Measurements from ENCODE around the gene KRAS.

The KRAS gene

DNA sequence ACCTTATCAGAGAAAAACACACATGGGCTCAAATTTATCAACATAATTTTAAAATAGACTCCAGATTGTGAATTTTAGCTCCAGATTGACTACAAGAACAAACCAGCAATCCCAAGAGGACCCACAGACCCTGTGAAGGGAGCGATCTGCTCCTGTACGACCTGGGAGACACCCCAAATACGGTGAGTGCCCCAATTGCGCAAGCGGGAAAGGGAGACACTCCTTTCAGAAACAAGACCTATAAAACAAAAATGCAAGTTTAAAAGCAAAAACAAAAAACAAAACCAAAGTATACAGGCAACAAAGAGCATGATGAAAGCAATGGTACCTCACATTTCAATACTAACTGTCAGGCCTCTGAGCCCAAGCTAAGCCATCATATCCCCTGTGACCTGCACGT lies 87.9 kb downstream of the KRAS start:
- no peak overlapping the region for H2AFZ ChIP-seq (ENCODE audit: low read length)
- H3K27me3 ChIP-seq (ENCODE audit: control insufficient read depth in 3 of 3, insufficient read depth in 3 of 3, low read depth in 1 of 3, low read length in 3 of 3), result no peaks in the 10 kb centered on the region
- H2BK15ac ChIP-seq (ENCODE audit: low read length), result no peak overlapping the region
- no peak overlapping the region for H2BK12ac ChIP-seq (ENCODE audit: low read length)
- H3K23ac ChIP-seq (ENCODE audit: low read depth, low read length, poor library complexity), result no peak overlapping the region
- H3K9me3 ChIP-seq (replicated peaks in 1 of 2; ENCODE audit: control insufficient read depth in 2 of 2, insufficient read depth in 1 of 2, low read depth in 1 of 2, low read length in 2 of 2), result no peaks in the 10 kb centered on the region
- H3K4me2 ChIP-seq (ENCODE audit: insufficient read depth, low read length, poor library complexity, severe bottlenecking), result no peak overlapping the region
- no peak overlapping the region for H3K9ac ChIP-seq (ENCODE audit: low read depth, low read length, poor library complexity)
- H3K36me3 ChIP-seq (replicated peaks in 1 of 2; ENCODE audit: control insufficient read depth in 2 of 2, insufficient read depth in 2 of 2, low read length in 2 of 2), result no peaks in the 10 kb centered on the region
- H3K27ac ChIP-seq (replicated peaks; ENCODE audit: low read length), result no peak overlapping the region
- no peak for DNase-seq (ENCODE audit: low spot score)
- no peak overlapping the region for H2AK5ac ChIP-seq (ENCODE audit: low read depth, low read length)
- no peak overlapping the region for H3K4ac ChIP-seq (ENCODE audit: low read length)
- no peak overlapping the region for H3K18ac ChIP-seq (ENCODE audit: low read length)
- H4K91ac ChIP-seq (ENCODE audit: low read depth, low read length, poor library complexity), result no peak overlapping the region
- no CpG with 5 or more reads among the region's 6 CpGs for WGBS, 2 donors (ENCODE audit: extremely low coverage in 2 of 2, insufficient read length in 2 of 2, insufficient replicate concordance in 1 of 2)
- H4K8ac ChIP-seq (ENCODE audit: low read depth, low read length), result no peak overlapping the region
- H3K4me3 ChIP-seq (ENCODE audit: low read length in 2 of 2), result no peak overlapping the region
- no peaks in the 10 kb centered on the region for H3K4me1 ChIP-seq (ENCODE audit: control insufficient read depth in 2 of 2, insufficient read depth in 1 of 2, low read depth in 1 of 2, low read length in 2 of 2)
- H2BK120ac ChIP-seq (ENCODE audit: low read depth, low read length), result no peak overlapping the region
- H2BK5ac ChIP-seq (ENCODE audit: low read length), result no peak overlapping the region
- no peak overlapping the region for H3K14ac ChIP-seq (ENCODE audit: low read length)
- no peaks in the 10 kb centered on the region for H3K79me1 ChIP-seq (ENCODE audit: low read depth, low read length)

DNA sequence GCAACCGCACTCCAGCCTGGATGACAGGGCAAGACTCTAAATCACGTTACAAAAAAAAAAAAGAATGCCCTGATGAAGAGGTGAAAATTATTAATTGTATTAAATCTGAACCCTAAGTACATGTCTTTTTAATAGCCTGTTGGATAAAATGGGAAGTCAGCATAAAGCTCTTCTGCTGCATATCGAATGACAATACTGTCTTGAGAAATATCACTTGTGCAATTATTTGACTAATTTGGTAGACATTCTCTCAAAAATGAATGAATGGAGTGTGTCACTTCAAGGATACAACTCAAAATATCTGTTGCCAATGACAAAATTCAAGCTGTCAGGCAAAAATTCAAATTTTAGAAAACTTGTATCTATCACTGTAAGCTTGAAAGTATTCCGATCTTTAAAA lies 94.7 kb downstream of the KRAS start:
- WGBS, 2 donors (ENCODE audit: extremely low coverage in 2 of 2, insufficient read length in 2 of 2, insufficient replicate concordance in 1 of 2), result no CpG with 5 or more reads among the region's 4 CpGs

DNA sequence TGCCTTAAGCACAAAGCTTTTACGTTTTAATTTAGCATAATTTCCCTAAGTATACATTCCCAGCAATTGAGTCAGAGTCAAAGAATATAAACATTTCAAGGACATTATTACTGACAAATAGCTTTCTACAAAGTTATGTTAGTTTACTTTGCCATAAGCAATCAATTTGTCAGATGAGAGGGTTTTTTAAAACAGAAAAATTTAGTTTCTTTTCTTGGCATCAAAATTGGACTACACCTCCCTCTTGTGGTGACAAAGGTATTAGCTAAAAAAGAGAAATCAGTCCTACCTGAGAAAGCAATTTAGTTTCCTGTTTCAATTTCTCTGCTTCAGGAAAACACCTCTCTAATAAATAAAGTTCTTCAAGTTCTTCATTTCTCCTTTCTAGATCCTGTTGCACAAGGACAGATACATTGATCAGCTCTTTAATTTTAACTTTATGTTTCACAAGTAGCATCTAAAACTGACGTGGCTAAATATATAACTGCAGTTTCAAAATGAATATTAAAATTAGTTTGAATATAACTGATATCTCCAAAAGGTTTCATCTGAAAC lies 95.6 kb downstream of the KRAS start:
- Histone ChIP-seq H2BK15ac (ENCODE audit: low read length) (no peak overlapping the region), H2BK5ac (ENCODE audit: low read length) (no peak overlapping the region), H3K14ac (ENCODE audit: low read length) (no peak overlapping the region), H4K8ac (ENCODE audit: low read depth, low read length) (no peak overlapping the region), H3K4ac (ENCODE audit: low read length) (no peak overlapping the region), H2AK5ac (ENCODE audit: low read depth, low read length) (no peak overlapping the region), H2BK120ac (ENCODE audit: low read depth, low read length) (no peak overlapping the region), H4K91ac (ENCODE audit: low read depth, low read length, poor library complexity) (no peak overlapping the region), H3K36me3 (replicated peaks in 1 of 2; ENCODE audit: control insufficient read depth in 2 of 2, insufficient read depth in 2 of 2, low read length in 2 of 2) (no peaks in the 10 kb centered on the region), H3K4me1 (ENCODE audit: control insufficient read depth in 2 of 2, insufficient read depth in 1 of 2, low read depth in 1 of 2, low read length in 2 of 2) (no peaks in the 10 kb centered on the region), H3K4me3 (ENCODE audit: low read length in 2 of 2) (no peak overlapping the region), H3K79me1 (ENCODE audit: low read depth, low read length) (no peaks in the 10 kb centered on the region), H3K18ac (ENCODE audit: low read length) (no peak overlapping the region), H3K9ac (ENCODE audit: low read depth, low read length, poor library complexity) (no peak overlapping the region), H3K4me2 (ENCODE audit: insufficient read depth, low read length, poor library complexity, severe bottlenecking) (no peak overlapping the region), H3K27ac (replicated peaks; ENCODE audit: low read length) (no peak overlapping the region), H3K23ac (ENCODE audit: low read depth, low read length, poor library complexity) (no peak overlapping the region), H3K27me3 (ENCODE audit: control insufficient read depth in 3 of 3, insufficient read depth in 3 of 3, low read depth in 1 of 3, low read length in 3 of 3) (no peaks in the 10 kb centered on the region), H2AFZ (ENCODE audit: low read length) (no peak overlapping the region), H3K9me3 (replicated peaks in 1 of 2; ENCODE audit: control insufficient read depth in 2 of 2, insufficient read depth in 1 of 2, low read depth in 1 of 2, low read length in 2 of 2) (no peaks in the 10 kb centered on the region), H2BK12ac (ENCODE audit: low read length) (no peak overlapping the region)
- WGBS, 2 donors (ENCODE audit: extremely low coverage in 2 of 2, insufficient read length in 2 of 2, insufficient replicate concordance in 1 of 2), result no CpG with 5 or more reads among the region's 2 CpGs
- DNase-seq (ENCODE audit: low spot score), result peak; percentile 6

More for the DNA sequence above, 94.7 kb downstream of the KRAS start:
- Histone ChIP-seq H2AFZ (ENCODE audit: low read length) (no peak overlapping the region), H3K27me3 (ENCODE audit: control insufficient read depth in 3 of 3, insufficient read depth in 3 of 3, low read depth in 1 of 3, low read length in 3 of 3) (no peaks in the 10 kb centered on the region), H2BK12ac (ENCODE audit: low read length) (no peak overlapping the region), H3K79me1 (ENCODE audit: low read depth, low read length) (no peaks in the 10 kb centered on the region), H3K4me3 (ENCODE audit: low read length in 2 of 2) (no peak overlapping the region), H3K4ac (ENCODE audit: low read length) (no peak overlapping the region), H2BK15ac (ENCODE audit: low read length) (no peak overlapping the region), H3K36me3 (replicated peaks in 1 of 2; ENCODE audit: control insufficient read depth in 2 of 2, insufficient read depth in 2 of 2, low read length in 2 of 2) (no peaks in the 10 kb centered on the region), H3K23ac (ENCODE audit: low read depth, low read length, poor library complexity) (no peak overlapping the region), H2BK5ac (ENCODE audit: low read length) (no peak overlapping the region), H3K27ac (replicated peaks; ENCODE audit: low read length) (no peak overlapping the region), H3K14ac (ENCODE audit: low read length) (no peak overlapping the region), H3K9me3 (replicated peaks in 1 of 2; ENCODE audit: control insufficient read depth in 2 of 2, insufficient read depth in 1 of 2, low read depth in 1 of 2, low read length in 2 of 2) (no peaks in the 10 kb centered on the region), H3K9ac (ENCODE audit: low read depth, low read length, poor library complexity) (no peak overlapping the region), H2AK5ac (ENCODE audit: low read depth, low read length) (no peak overlapping the region), H4K91ac (ENCODE audit: low read depth, low read length, poor library complexity) (no peak overlapping the region), H3K18ac (ENCODE audit: low read length) (no peak overlapping the region), H3K4me1 (ENCODE audit: control insufficient read depth in 2 of 2, insufficient read depth in 1 of 2, low read depth in 1 of 2, low read length in 2 of 2) (no peaks in the 10 kb centered on the region), H3K4me2 (ENCODE audit: insufficient read depth, low read length, poor library complexity, severe bottlenecking) (no peak overlapping the region), H2BK120ac (ENCODE audit: low read depth, low read length) (no peak overlapping the region), H4K8ac (ENCODE audit: low read depth, low read length) (no peak overlapping the region)
- no peak for DNase-seq (ENCODE audit: low spot score)

All from neuronal stem cell (in vitro differentiated cells).